A549 (cell line): Measurements from ENCODE around the gene NGLY1.

Experiments used
- CBX2 ChIP-seq: fragments of 200-600 bp; sonication (generic); IDR thresholded peaks from 2 replicates; pipeline ENCODE4 v1.6.1; 2016; ENCODE audit warnings: low read depth, mild to moderate bottlenecking, borderline replicate concordance
- CTCF ChIP-seq: fragments of >200 bp; sonication (Bioruptor Twin); formaldehyde crosslinking; IDR thresholded peaks from 3 replicates; pipeline ENCODE4 v1.5.1; 2016
- EP300 ChIP-seq, 2 experiments: fragments of >200 bp; sonication (Bioruptor Twin); formaldehyde crosslinking; IDR thresholded peaks; 2 replicates in 1 of 2; 3 replicates in 1 of 2; pipeline ENCODE4 v1.6.1; 2016 to 2017
- HDAC2 ChIP-seq: fragments of 200-600 bp; sonication (generic); IDR thresholded peaks from 2 replicates; pipeline ENCODE4 v1.6.1; 2016
- KDM5A ChIP-seq: fragments of 200-600 bp; sonication (generic); IDR thresholded peaks from 2 replicates; pipeline ENCODE4 v1.6.1; 2016; ENCODE audit warnings: antibody characterized with exemption, mild to moderate bottlenecking
- NPAS2 ChIP-seq: fragments of 250-450 bp; sonication (Bioruptor Pico); IDR thresholded peaks from 2 replicates; pipeline ENCODE4 v1.8.0; 2022; ENCODE audit warnings: mild to moderate bottlenecking, moderate library complexity, borderline replicate concordance
- POLR2A ChIP-seq: IDR thresholded peaks from 2 replicates; pipeline ENCODE4 v1.6.1; 2012; ENCODE audit warnings: mild to moderate bottlenecking, low read length
- RARB ChIP-seq: fragments of 250-450 bp; sonication (Bioruptor Pico); IDR thresholded peaks from 2 replicates; pipeline ENCODE4 v1.8.0; 2021; ENCODE audit warnings: mild to moderate bottlenecking, moderate library complexity
- REST ChIP-seq: fragments of 200-600 bp; sonication (generic); IDR thresholded peaks from 2 replicates; pipeline ENCODE4 v1.6.1; 2016; ENCODE audit warnings: antibody characterized with exemption, mild to moderate bottlenecking, moderate library complexity
- USF2 ChIP-seq: fragments of 450-650 bp; IDR thresholded peaks from 2 replicates; pipeline ENCODE4 v1.6.1; 2014; ENCODE audit warnings: antibody characterized with exemption

GRCh38 chr3:25683882-25684281 lies 99.4 kb downstream of the NGLY1 start:
- no peak for TF ChIP-seq EP300 (IDR thresholded peaks at IDR 0.05)
- TF ChIP-seq CTCF, result no peak
- no peak for TF ChIP-seq CBX2
- TF ChIP-seq REST, result no peak
- TF ChIP-seq HDAC2, result no peak
- TF ChIP-seq USF2, result no peak
- no peak for TF ChIP-seq RARB (CRISPR knock-in tag)
- TF ChIP-seq POLR2A, result no peak
- TF ChIP-seq NPAS2 (CRISPR knock-in tag), result no peak
- TF ChIP-seq KDM5A, result no peak
